ENCODE measurements around the gene SEC16A. TPM values are rescaled to one million over a fixed set of nuclear protein-coding genes. Genes with fewer than 3 reads are reported as not detected.

SEC16A gene
- 21.3 and 22.4 TPM in 2 replicates for total RNA-seq

GRCh38 chr9:136482793-136483588 lies at the start of gene SEC16A:
SEC16A (minus strand) TSS chr9:136483040; CDS start chr9:136477615, 5,425 bp downstream.

GRCh38 chr9:136439481-136440408 lies 43.1 kb downstream of the SEC16A start, which contains the start of gene INPP5E:
INPP5E (minus strand) TSS chr9:136439845; CDS start chr9:136439419, 426 bp downstream.

DNA sequence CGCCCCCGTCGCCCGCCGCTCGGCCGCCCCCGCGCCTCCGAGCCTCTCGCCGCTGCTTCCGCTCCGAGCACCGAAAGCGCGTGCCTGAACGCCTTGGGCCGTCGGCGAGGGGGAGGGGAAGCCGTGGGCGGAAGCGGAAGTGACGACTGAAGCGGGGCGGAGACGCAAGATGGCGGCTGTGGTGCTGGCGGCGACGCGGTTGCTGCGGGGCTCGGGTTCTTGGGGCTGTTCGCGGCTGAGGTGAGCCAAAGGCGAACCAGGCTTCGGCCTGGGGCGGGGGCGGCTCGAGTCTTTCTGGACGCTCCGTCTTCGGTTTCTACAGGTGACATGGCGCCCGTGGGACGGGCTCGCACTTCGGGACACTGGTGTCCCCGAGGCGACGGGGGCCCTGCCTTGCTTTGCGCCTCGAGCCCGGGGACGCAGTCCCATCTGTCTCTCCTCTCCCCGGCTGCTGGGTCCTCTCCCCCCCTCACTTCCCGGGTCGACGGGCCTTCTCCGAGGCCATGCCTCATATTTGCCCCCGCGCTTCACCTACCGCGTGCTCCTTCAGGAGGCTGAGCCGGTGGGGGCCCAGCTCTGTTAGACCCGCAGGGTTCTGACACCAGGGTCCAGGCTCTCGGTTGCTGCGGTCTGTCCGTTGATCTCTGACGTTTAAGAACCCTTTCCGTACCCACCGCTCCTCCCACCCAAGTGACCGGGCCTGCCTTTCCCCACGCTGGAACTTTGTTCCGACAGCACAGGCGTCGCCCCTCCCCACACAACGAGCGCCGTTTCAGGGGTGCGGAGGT lies 72.1 kb downstream of the SEC16A start, which contains the start of the genes ENTR1 and PMPCA:
Gene ENTR1 (minus strand): TSS at position 115 of the 788 bp plus-strand sequence. CDS start 217 bp downstream, outside the sequence.
Gene PMPCA (plus strand): TSS at position 159 of the 788 bp plus-strand sequence. CDS start 11 bp downstream, at position 170.

GRCh38 chr9:136400038-136400834 lies 82.6 kb downstream of the SEC16A start, which contains the start of gene SNAPC4:
SNAPC4 (minus strand) TSS chr9:136400170; CDS start chr9:136398428, 1,742 bp downstream.

Other genes starting within 250 kb of the SEC16A start
- gene QSOX2, start 237.2 kb downstream of the SEC16A start, total RNA-seq: 11.6 and 16.2 TPM in 2 replicates
- gene CCDC187, start 178.9 kb downstream of the SEC16A start, total RNA-seq: under 0.01 TPM in 1 of 2 replicates, not detected in the other
- gene GPSM1, start 155.5 kb downstream of the SEC16A start, total RNA-seq: 13.4 and 34.0 TPM in 2 replicates
- 15.4 and 22.0 TPM in 2 replicates for gene DNLZ, start 119.3 kb downstream of the SEC16A start, total RNA-seq
- gene CARD9, start 109.4 kb downstream of the SEC16A start, total RNA-seq: under 0.01 and 1.9 TPM in 2 replicates
- gene SNAPC4, start 82.9 kb downstream of the SEC16A start, total RNA-seq: 7.0 and 8.9 TPM in 2 replicates
- gene ENTR1, start 72.4 kb downstream of the SEC16A start, total RNA-seq: 70.4 and 83.8 TPM in 2 replicates
- gene PMPCA, start 72.4 kb downstream of the SEC16A start, total RNA-seq: 34.1 and 38.8 TPM in 2 replicates
- 2.8 and 6.0 TPM in 2 replicates for gene INPP5E, start 43.2 kb downstream of the SEC16A start, total RNA-seq
- 123 and 222 TPM in 2 replicates for gene NOTCH1, start 63.0 kb upstream of the SEC16A start, total RNA-seq
- gene EGFL7, start 179.9 kb upstream of the SEC16A start, total RNA-seq: 13.2 and 23.9 TPM in 2 replicates
- gene AGPAT2, start 204.4 kb upstream of the SEC16A start, total RNA-seq: 54.1 and 69.6 TPM in 2 replicates
- gene DIPK1B, start 229.5 kb upstream of the SEC16A start, total RNA-seq: 0.43 and 5.3 TPM in 2 replicates

Measured in tracheal epithelial cell (primary cell).